SU-DHL-6 (cell line): ENCODE results near the gene AMELY.

Experiments used
- EZH2phosphoT487 ChIP-seq: fragments of 200-600 bp; sonication (generic), shearing (Covaris generic); conservative IDR thresholded peaks from 2 replicates; pipeline ENCODE4 v1.6.1; 2018; ENCODE audit warnings: mild to moderate bottlenecking, antibody characterized with exemption, low read length, moderate library complexity, mixed read lengths
- TF ChIP-seq, protein P1 (sequence below): fragments of 200-600 bp; sonication (generic); IDR thresholded peaks from one replicate; pipeline ENCODE4 v1.5.1; 2017; ENCODE audit warnings: antibody characterized with exemption, mild to moderate bottlenecking, low read length, moderate library complexity; ENCODE audit not compliant: insufficient read depth, poor library complexity, severe bottlenecking

- TF ChIP-seq, protein P1, sequence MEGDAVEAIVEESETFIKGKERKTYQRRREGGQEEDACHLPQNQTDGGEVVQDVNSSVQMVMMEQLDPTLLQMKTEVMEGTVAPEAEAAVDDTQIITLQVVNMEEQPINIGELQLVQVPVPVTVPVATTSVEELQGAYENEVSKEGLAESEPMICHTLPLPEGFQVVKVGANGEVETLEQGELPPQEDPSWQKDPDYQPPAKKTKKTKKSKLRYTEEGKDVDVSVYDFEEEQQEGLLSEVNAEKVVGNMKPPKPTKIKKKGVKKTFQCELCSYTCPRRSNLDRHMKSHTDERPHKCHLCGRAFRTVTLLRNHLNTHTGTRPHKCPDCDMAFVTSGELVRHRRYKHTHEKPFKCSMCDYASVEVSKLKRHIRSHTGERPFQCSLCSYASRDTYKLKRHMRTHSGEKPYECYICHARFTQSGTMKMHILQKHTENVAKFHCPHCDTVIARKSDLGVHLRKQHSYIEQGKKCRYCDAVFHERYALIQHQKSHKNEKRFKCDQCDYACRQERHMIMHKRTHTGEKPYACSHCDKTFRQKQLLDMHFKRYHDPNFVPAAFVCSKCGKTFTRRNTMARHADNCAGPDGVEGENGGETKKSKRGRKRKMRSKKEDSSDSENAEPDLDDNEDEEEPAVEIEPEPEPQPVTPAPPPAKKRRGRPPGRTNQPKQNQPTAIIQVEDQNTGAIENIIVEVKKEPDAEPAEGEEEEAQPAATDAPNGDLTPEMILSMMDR, result no peak
- TF ChIP-seq EZH2phosphoT487, result no peak
Observed at GRCh38 chrY:6894496-6894895, 17.1 kb downstream of the AMELY start.
